ENCODE data around the gene CEMIP. TPM values are rescaled to one million over a fixed set of nuclear protein-coding genes. Genes with fewer than 3 reads are reported as not detected.
A peak's percentile ranks its signal among the peaks of the same experiment; 100 is the strongest.

Gene CEMIP
- total and polyA plus RNA-seq, 2 of the 13 experiments (the other 11 are each of a cell fraction or from before 2014, with no cell fraction given) = 4.3 to 28.5 TPM

DNA sequence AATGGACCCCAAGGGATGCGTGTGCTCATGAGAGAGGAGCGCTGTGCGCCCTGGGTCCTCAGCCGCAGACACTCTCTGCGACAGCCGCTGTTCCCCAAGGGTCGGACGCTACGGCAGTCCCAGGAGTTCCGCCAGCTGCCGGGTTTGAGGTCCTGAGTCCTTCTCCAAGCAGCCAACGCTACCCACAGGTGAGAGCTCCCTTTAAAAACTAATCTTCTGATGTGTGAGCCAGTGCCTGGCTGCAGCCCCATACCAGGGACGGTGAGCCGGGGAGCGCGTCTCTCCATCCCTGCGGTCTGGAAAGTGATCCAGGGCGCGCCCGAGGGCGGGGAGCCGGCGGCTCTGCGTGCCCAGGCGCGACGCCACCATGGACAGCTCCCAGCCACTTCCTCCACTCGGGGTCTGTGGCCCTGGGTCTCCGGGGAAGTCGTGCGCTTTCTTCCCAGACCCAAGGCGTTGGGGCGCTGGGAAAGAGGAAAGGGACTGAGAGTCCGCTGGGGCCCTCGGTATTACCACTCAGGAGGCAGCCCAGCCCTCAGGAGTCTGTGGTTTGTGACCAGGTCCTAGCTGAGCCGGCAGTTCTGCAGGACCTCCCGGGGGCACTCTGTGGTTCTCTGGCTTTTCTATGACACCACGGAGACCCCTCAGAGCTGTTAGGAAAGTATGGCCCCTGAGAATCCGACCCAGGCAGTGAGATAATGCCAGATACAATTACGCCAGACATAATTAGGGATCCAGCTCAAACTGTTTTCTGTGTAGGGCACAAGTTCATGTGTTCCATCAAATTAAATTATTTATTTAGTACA is 1.4 kb downstream of the CEMIP start (continued):
- peak; percentile 81; the same call in 1 of the 2 replicates for TF ChIP-seq ETS1 (CRISPR knock-in tag; IDR thresholded peaks at IDR 0.05)
- no peak for TF ChIP-seq RNF2 (conservative IDR thresholded peaks at IDR 0.05; ENCODE audit: low read depth)
- no peak for TF ChIP-seq ADNP (CRISPR knock-in tag; IDR thresholded peaks at IDR 0.05)
- TF ChIP-seq HIVEP1 (CRISPR knock-in tag; IDR thresholded peaks at IDR 0.05) = 0 out of 2 replicates have a peak, but pooled peaks have one; percentile 62
- no peak for TF ChIP-seq TBX3 (IDR thresholded peaks at IDR 0.05; ENCODE audit: borderline replicate concordance)
- TF ChIP-seq KAT8 (CRISPR knock-in tag; IDR thresholded peaks at IDR 0.05) = peak; percentile 82
- peak; percentile 60; the same call in 1 of the 2 replicates for TF ChIP-seq ZNF329 (CRISPR knock-in tag; IDR thresholded peaks at IDR 0.05; ENCODE audit: low read depth)
- no peak for TF ChIP-seq ZKSCAN5 (CRISPR knock-in tag; IDR thresholded peaks at IDR 0.05)
- peak; percentile 97 for TF ChIP-seq SALL1 (CRISPR knock-in tag; IDR thresholded peaks at IDR 0.05)
- TF ChIP-seq, protein P1, sequence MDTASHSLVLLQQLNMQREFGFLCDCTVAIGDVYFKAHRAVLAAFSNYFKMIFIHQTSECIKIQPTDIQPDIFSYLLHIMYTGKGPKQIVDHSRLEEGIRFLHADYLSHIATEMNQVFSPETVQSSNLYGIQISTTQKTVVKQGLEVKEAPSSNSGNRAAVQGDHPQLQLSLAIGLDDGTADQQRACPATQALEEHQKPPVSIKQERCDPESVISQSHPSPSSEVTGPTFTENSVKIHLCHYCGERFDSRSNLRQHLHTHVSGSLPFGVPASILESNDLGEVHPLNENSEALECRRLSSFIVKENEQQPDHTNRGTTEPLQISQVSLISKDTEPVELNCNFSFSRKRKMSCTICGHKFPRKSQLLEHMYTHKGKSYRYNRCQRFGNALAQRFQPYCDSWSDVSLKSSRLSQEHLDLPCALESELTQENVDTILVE (CRISPR knock-in tag; IDR thresholded peaks at IDR 0.05) = peak; percentile 95
- TF ChIP-seq HES4 (CRISPR knock-in tag; IDR thresholded peaks at IDR 0.05; ENCODE audit: borderline replicate concordance) = peak; percentile 97
- TF ChIP-seq KMT2A (CRISPR knock-in tag; IDR thresholded peaks at IDR 0.05) = peak; percentile 62; the same call in 1 of the 2 replicates
- TF ChIP-seq ONECUT2 (CRISPR knock-in tag; IDR thresholded peaks at IDR 0.05) = peak; percentile 73; the same call in 1 of the 2 replicates
- no peak for TF ChIP-seq MAFG (CRISPR knock-in tag; IDR thresholded peaks at IDR 0.05)
- peak; percentile 63; the same call in 1 of the 2 replicates for TF ChIP-seq ZNF337 (CRISPR knock-in tag; IDR thresholded peaks at IDR 0.05; ENCODE audit: borderline replicate concordance, low read depth)
- TF ChIP-seq HMGXB3 (CRISPR knock-in tag; IDR thresholded peaks at IDR 0.05; ENCODE audit: borderline replicate concordance) = peak; percentile 91
- TF ChIP-seq GTF2F1 (IDR thresholded peaks at IDR 0.05; ENCODE audit: low read length) = no peak
- peak; percentile 98 for TF ChIP-seq TGIF2 (CRISPR knock-in tag; IDR thresholded peaks at IDR 0.05)
- TF ChIP-seq, protein P2, sequence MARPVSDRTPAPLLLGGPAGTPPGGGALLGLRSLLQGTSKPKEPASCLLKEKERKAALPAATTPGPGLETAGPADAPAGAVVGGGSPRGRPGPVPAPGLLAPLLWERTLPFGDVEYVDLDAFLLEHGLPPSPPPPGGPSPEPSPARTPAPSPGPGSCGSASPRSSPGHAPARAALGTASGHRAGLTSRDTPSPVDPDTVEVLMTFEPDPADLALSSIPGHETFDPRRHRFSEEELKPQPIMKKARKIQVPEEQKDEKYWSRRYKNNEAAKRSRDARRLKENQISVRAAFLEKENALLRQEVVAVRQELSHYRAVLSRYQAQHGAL (CRISPR knock-in tag; IDR thresholded peaks at IDR 0.05; ENCODE audit: not compliant biosample characterization) = peak; percentile 95
- no peak for TF ChIP-seq ZNF572 (CRISPR knock-in tag; IDR thresholded peaks at IDR 0.05)
- peak; percentile 90 for TF ChIP-seq TMF1 (CRISPR knock-in tag; IDR thresholded peaks at IDR 0.05; ENCODE audit: low read depth)
- TF ChIP-seq ZNF292 (CRISPR knock-in tag; IDR thresholded peaks at IDR 0.05; ENCODE audit: borderline replicate concordance, low read depth) = no peak
